ENCODE data around the gene FBXL19.

The FBXL19 gene

DNA sequence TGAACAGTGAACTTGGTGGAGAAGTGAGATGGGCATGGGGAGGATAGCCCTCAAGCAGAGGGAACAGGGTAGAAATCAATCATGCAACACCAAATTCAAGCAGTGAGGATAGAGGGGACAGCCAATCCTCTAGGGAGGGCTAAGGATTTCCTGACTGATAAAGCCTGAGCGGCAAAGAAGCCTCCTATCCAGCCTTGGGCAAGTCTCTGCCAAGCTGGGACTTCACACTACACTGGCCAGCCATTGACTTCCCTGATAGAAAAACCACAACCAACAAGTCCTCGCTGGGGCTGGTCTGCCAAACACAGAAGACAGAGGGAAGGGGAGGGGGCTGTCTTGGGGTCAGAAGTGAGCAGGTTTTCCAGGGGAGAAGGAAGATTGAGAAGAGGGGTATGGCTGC is 2.5 kb upstream of the FBXL19 start:
- TF ChIP-seq, protein P1, sequence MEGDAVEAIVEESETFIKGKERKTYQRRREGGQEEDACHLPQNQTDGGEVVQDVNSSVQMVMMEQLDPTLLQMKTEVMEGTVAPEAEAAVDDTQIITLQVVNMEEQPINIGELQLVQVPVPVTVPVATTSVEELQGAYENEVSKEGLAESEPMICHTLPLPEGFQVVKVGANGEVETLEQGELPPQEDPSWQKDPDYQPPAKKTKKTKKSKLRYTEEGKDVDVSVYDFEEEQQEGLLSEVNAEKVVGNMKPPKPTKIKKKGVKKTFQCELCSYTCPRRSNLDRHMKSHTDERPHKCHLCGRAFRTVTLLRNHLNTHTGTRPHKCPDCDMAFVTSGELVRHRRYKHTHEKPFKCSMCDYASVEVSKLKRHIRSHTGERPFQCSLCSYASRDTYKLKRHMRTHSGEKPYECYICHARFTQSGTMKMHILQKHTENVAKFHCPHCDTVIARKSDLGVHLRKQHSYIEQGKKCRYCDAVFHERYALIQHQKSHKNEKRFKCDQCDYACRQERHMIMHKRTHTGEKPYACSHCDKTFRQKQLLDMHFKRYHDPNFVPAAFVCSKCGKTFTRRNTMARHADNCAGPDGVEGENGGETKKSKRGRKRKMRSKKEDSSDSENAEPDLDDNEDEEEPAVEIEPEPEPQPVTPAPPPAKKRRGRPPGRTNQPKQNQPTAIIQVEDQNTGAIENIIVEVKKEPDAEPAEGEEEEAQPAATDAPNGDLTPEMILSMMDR (IDR thresholded peaks at IDR 0.05; ENCODE audit: extremely low read depth, missing control alignments) = no peak
- DNase-seq (ENCODE audit: low spot score) = no peak

DNA sequence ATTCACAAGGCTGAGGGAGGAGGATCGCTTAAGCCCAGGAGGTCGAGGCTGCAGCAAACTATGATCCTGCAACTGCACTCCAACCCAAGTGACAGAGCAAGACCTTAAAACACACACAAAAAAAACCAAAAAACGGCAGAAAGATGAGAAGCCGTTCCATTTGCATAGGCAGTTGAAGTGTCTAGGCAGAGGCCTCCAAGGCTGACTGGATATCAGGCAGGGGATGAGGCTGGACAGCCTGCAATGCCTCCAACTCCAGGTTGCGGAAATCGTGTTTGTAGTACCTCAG is 2.0 kb upstream of the FBXL19 start:
- TF ChIP-seq, protein P1 (IDR thresholded peaks at IDR 0.05; ENCODE audit: extremely low read depth, missing control alignments) = no peak
- DNase-seq (ENCODE audit: low spot score) = no peak

DNA sequence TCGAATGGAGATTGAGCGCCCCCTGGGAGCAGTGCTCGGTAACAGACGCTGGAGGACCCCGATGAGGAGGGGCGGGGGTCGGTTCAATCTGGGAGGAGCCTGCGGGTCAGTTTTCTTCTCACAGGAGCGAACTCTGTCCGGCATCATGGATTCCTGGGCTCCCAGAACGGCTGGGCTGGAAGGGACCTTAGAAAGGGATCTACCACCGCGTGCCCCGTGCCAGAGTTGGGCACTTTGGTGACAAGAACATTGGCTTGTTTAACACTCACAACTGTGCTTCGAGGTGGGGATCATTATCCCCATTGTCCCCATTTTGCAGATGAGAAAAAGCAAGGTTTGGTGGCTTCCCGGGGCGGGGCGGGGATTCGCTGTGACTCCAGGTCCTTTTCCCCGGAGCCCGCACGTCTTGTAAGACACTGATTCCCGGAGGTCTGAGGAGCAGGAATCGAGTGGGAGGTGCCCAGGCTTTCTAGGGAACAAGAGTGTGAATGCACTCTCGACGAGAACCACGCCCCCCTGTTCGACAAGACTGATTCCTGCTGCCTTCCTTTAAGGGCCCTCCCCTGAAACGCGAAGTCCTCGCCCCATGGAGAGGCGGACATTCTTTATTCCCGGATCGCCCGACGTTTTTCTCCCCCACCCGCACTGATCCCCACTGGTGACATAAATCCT is 1.5 kb upstream of the FBXL19 start:
- TF ChIP-seq, protein P1 (IDR thresholded peaks at IDR 0.05; ENCODE audit: extremely low read depth, missing control alignments) = peak; percentile 77
- DNase-seq (ENCODE audit: low spot score) = peak; percentile 80

DNA sequence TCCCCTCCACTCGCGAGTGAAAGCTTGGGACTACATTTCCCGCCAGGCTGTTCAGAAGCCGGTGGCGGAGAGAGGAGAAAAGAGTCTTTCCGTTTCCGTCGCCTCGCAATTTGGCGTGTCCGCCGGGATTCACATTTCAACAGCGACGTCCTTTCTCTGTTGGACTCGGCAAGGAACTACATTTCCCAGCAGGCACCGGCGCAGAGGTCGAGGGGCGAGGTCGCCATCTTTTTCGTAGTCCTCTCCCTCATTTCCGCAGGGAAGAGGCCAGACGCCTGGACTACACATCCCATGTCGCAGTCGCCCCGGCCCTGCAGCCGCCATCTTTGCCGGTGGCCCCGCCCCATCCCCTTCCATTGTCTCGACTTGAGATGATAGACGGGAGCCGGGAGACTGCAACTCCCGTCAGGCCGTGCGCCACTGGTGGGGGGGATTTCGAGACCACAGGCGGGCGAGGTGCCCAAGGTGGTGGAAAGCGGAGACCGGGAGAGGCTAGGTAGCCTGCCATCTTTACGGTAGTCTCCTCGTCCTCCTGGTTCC is 882 bp upstream of the FBXL19 start:
- TF ChIP-seq, protein P1 (IDR thresholded peaks at IDR 0.05; ENCODE audit: extremely low read depth, missing control alignments) = no peak
- peak; percentile 94 for DNase-seq (ENCODE audit: low spot score)

DNA sequence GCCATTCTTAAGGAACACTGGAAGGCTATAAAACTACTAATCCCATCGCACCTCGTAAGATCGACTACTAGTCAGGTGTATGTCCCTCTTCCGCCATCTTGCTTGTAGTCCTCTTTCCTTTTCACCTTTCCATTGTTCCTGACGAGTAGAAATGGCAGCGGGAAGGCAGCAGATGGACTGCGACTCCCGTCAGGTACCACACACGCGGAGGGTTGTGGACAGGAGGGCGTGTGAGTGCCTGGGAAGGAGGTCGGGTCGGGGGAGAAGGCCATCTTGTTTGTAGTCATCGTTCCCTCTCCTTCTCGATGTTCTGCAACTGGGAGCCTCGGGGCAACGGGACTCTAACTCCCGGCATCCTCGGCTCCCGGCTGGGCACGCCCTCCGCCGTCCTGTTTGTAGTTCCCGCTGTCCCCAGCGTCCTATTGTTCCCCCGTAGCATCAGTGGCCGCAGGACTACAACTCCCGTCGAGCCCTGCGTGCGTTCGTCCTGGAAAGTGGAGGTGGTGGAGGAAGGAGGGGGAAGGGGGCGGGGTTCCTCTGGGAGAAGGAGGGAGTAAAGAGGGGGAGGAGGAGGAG is 324 bp upstream of the FBXL19 start:
- TF ChIP-seq, protein P1 (IDR thresholded peaks at IDR 0.05; ENCODE audit: extremely low read depth, missing control alignments) = no peak
- peak; percentile 97 for DNase-seq (ENCODE audit: low spot score)

DNA sequence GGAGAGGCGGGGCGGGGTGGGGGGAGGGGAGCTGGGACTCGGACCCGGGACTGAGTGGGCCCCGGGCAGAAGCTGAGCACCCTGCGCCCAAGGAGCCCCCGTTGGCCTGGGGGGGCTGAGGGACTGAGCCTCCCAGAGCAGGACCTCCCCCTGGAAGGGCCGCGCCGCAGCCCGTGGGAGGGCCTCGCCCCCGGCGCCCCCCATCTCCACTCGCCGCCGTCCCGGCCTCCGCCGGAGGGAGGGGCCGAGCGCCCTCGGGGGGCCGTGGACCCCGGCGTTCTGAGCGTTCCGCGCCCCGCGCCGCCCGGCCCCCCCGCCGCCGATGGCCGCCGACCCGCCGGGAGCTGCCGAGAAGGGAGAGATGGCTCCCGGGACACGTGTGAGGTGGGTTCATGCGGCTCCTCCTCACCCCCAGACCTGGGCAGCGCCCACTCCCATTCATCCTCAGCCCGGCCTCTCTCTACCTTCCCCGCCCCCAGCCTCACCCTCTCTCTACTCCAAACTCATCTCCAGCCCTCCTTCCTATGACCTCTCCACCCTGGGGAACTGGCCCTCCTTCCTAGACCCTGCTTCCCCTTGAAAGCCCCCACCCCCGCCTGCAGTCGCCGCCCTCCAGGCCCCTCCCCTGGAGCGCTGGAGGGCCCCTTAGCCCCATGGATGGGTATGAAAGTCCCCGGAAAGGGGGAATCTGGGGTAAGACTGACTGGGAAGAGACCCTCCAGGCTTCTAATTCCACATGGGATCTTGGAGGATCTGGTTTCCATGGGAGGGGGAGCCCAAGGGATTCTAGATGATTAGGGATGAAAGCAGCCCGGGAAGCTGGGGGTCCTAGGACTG is 922 bp downstream of the FBXL19 start:
- peak; percentile 70 for DNase-seq (ENCODE audit: low spot score)
- TF ChIP-seq, protein P1 (IDR thresholded peaks at IDR 0.05; ENCODE audit: extremely low read depth, missing control alignments) = no peak
